Stimulated activated CD4-positive, alpha-beta T cell treated with anti-CD3 and anti-CD28 coated beads, TNF-alpha, amount 100 ng/mL, for 24 hours (primary cell): ENCODE data around the gene SPON1.
"Not testable (repeated sequence)": the region's sequence is repeated elsewhere in the genome, so short reads cannot be mapped to it uniquely, and the experiment has no call there.

Source experiments
- DNase-seq, 3 experiments: peaks; one replicate each; pipeline ENCODE4 v3.0.0-alpha.2; 2020; ENCODE audit warnings: low read depth in 3 of 3

SPON1 gene

GRCh38 chr11:14242733-14243132 is 280.2 kb downstream of the SPON1 start:
- DNase-seq, result no peak

DNA sequence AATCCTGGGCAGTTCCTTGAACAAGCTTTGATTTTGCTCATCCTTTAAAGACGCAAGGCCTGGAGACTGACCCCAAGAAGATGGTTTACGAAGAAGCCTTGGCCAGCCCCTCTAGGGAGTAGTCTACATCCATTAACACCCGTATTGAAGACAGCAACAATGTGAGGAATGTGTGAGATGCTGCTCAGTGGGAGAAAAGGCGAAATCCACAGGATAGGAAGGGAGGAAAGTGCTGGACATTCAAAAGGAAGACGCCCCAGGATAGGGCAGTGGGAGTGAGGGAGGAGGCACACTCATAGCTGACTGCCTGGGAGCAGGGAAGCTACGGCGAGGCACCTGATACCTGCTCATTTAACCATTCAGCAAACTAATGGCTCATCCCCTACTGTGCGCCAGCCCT is 282.4 kb downstream of the SPON1 start:
- no peak for DNase-seq

GRCh38 chr11:14245444-14245843 is 282.9 kb downstream of the SPON1 start:
- no peak for DNase-seq

DNA sequence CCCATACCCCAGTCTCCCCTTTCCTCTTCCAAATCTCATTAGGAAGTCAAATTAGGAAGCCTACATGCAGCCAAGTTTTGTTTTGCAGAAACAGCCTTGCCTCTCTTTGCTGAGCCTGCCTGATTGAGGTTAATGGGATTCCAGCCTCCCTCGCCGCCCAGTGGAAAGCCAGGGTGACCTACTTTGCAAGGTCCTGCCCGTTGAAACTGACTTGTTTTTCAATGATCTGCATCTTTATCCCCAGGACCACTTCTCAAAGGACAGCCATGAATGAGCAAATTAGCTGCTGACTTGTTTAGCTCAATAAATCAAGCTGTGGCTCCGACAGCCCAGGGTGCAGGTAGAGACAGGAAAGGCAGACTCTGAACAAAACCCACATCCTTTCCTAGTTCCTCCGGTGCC is 286.1 kb downstream of the SPON1 start:
- DNase-seq, result no peak

GRCh38 chr11:14249121-14249963 is 286.8 kb downstream of the SPON1 start:
- DNase-seq, result peak; percentile 47 to 58 (median 55)

- no peak for DNase-seq
Measured at GRCh38 chr11:14251754-14252153, 289.2 kb downstream of the SPON1 start.

DNA sequence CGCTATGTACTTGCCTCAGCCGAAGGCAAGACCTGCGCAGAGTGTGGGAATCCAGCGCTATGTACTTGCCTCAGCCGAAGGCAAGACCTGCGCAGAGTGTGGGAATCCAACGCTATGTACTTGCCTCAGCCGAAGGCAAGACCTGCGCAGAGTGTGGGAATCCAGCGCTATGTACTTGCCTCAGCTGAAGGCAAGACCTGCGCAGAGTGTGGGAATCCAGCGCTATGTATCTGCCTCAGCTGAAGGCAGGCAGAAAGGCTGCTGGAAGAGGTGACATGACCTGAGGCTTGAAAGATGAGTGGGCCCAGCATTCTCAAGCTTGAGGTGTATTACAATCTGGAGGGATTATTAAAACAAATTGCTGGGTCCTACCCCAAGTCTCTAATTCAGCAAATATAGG is 290.0 kb downstream of the SPON1 start:
- not testable (repeated sequence) for DNase-seq

DNA sequence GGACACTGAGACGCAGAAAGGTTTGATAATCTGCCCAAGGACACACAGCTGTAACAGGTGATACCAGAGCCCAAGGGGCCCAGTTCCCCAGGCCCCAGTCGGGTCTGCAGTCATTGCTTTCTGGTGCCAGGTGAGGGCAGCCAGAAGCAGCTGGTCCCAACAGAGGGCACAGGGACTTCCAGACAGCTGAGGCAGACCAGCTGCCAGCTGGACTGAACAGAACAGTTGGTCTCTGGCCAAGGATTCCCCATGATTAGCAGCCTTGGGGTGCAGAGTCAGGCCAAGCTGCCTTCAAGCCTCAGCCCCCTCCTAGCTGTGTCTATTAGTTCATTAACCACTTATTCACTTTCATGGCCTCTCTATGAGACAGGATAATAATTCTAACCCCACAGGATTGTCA is 290.9 kb downstream of the SPON1 start:
- no peak for DNase-seq

DNA sequence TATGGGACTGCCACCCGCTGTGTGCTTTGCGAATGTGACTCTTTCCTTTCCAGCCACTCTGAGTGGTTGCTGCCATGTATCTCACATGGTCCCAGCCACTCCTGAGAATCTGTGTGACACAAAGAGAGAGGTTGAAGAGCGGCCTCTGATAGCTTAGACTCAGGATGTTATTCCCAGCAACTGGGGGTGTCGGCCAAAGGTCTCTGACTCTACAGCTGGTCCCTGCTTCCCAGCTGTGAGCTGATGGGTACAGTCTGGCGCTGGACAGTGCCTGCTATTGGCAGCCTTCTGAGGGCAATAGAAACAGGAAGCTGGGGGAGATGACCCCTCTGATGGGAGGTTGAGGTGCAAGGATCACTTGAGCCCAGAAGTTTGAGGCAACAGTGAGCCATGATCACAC is 291.3 kb downstream of the SPON1 start:
- no peak for DNase-seq

- DNase-seq, result no peak
Measured at GRCh38 chr11:14254533-14255237, 292.2 kb downstream of the SPON1 start.

- DNase-seq, result no peak
Measured at GRCh38 chr11:14255238-14255534, 292.7 kb downstream of the SPON1 start.

- no peak for DNase-seq
Measured at GRCh38 chr11:14258221-14258935, 295.9 kb downstream of the SPON1 start.

DNA sequence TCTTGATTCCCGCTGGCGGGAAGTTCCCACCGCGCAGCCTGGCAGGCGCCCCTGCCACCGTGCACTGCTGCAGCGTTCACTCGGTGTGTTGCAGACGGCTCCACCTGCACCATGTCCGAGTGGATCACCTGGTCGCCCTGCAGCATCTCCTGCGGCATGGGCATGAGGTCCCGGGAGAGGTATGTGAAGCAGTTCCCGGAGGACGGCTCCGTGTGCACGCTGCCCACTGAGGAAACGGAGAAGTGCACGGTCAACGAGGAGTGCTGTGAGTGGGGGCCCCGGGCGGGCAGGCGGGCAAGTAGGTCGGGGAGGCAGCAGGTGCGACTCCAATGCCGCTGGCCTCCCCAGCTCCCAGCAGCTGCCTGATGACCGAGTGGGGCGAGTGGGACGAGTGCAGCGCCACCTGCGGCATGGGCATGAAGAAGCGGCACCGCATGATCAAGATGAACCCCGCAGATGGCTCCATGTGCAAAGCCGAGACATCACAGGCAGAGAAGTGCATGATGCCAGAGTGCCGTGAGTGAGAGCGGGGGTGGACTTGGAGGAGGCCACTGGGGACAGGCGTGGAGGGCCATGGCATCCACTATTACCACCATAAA is 296.8 kb downstream of the SPON1 start:
- DNase-seq, result no peak

- no peak for DNase-seq
Measured at GRCh38 chr11:14259878-14260277, 297.4 kb downstream of the SPON1 start.

DNA sequence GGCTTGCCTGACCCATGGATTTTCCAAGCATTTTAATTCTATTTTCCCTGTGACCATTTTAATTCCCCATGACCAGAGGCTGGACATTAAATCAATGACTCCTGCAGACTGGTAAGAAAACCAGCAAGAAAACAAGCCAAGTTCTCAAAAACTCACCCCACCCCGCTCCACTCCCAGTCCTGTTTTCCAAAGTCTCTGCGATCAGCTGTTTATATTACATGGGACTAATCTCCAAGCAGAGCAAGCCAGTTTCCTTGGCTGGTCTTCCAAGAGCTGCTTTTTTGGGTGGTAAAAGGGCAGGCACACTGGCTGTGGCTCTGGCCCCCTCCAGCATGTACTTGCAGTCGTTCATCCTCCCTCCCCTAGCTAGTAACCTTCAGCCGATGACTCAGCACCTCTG is 298.5 kb downstream of the SPON1 start:
- DNase-seq, result no peak

- DNase-seq, result no peak
Measured at GRCh38 chr11:14262271-14262846, 299.8 kb downstream of the SPON1 start.

DNA sequence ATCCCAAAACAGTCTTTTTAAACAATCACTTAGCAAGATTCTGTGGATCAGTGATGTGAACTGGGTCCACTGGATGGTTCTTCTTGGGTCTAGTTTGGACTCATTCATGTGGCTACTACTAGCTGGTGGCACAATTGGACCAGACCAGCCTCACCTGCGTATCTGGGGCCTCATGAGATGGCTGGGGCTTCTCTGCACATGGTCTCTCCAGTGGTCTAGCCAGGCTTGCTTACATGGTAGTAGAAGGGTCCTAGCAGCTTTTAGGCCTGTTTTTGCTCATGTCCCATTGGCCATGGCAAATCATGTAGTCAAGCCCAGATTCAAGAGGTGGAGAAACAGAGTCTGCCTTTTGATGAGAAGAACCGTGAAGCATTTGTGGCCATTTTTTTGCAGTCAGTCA is 302.4 kb downstream of the SPON1 start:
- DNase-seq, result no peak

GRCh38 chr11:14266622-14267021 is 304.1 kb downstream of the SPON1 start:
- no peak for DNase-seq

DNA sequence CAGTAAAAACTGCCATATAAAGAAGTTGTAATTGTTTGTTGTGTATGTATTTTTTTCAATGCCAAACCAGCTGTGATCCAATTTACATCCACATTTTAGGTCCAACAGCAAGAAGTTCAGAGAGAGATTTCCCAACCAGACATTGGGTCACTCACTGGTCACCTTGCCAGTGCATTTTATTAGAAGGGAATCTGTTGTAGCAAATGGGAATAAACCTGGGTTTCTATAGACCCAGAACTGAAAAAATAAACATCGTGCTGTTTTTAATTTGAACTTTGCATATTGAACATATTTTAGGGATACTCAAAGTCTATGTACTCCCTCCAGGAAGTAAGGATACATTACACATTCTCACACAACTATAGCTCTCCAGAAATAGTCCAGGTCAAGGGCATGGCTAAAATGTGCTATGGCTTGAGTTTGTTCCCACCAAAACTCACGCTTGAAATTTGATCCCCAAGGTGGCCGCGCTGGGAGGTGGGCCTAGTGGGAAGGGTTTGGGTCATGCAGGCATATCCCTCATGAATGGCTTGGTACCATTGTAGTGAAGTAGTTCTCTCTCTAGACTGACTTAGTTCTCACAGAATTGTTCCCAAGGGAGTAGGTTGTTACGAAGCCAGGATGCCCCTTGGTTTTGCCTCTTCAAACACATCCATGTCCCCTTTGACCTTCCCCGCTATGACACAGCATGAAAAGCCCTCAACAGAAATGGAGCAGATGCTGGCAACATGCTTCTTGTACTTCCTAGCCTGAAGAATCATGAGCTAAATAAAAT is 305.5 kb downstream of the SPON1 start:
- DNase-seq, result no peak

DNA sequence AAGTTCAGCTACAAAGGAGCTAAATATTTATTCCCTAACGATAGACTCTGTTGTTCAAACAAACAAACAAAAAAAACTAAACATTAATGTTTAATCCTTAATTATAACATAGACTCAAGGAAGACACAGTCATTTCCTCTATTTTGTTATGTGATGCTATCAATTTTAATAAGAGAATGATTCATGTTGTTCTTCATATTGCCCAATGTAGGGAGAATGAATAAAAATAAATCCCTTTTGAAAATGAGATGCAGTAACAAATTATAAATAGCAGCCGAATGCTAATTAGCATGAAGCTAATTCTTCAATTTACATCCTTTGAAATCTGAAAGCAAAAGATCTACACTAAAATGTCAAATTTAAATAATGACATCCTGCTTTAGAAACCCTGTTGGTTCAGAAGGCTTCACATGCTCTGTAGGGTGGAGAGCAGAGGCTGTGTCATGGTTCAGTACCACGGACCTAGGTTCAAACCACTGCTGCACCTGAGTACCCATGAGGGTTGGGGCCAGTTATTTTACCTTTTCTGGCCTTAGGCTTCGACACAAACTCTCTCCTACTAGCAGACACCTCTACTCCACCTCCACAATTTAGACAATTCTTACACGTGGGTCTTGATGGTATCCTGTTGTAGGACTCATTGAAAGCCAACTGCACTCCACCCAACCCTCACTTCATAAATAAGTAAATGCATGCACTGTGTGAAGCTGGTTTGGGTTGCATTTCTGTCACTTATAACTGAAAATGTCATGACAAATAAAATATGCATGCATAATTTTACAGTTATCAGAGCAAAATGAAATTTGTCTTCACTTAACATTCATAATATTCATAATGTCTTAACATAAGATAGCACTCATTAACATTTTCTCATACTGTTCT is 307.4 kb downstream of the SPON1 start:
- DNase-seq, result no peak
